ENCODE data around the gene MCRIP2.
"Not testable (repeated sequence)": the region's sequence is repeated elsewhere in the genome, so short reads cannot be mapped to it uniquely, and the experiment has no call there.

The MCRIP2 gene

DNA sequence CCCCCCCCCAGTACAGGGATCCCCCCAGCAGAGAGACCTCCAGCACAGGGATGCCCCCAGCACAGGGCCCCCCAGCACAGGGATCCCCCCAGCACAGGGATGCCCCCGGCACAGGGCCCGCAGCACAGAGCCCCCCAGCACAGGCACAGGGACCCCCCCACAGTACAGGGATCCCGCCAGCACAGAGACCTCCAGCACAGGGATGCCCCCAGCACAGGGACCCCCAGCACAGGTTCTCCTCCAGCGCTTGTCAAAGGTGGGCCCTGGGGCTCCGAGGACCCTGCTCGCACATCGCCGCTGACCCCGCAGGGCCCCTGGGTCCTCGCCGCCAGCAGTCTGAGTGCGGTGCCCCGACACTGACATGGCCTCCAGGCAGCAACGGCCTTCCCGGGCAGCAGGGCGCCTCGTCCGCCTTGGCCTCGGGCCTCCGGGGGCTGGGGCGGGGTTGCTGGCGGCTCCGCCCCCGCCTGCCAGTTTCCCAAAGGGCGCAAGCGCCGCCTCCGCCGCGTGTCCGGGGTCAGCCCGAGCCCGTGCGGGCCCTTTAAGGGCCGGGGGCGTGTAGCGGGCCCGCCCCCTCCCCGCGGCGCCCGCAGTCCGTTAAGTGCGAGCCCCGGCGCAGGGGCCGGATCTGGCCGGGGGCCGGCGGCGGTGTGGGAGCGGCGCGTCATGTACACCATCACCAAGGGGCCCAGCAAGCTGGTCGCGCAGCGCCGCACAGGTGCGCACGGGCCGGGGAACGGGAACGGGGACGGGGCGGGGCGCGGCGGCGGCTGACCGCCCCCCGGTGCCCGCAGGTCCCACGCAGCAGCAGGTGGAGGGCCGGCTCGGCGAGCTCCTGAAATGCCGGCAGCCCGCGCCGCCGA lies at the start of gene MCRIP2:
Gene MCRIP2, plus strand, starts transcription at position 503 of the 863 bp plus-strand sequence. Its CDS starts 164 bp downstream, at position 667.
- DNase-seq (ENCODE audit: low spot score), result peak; percentile 50

GRCh38 chr16:591892-592517 lies 49.6 kb upstream of the MCRIP2 start:
- DNase-seq (ENCODE audit: low spot score), result no peak

DNA sequence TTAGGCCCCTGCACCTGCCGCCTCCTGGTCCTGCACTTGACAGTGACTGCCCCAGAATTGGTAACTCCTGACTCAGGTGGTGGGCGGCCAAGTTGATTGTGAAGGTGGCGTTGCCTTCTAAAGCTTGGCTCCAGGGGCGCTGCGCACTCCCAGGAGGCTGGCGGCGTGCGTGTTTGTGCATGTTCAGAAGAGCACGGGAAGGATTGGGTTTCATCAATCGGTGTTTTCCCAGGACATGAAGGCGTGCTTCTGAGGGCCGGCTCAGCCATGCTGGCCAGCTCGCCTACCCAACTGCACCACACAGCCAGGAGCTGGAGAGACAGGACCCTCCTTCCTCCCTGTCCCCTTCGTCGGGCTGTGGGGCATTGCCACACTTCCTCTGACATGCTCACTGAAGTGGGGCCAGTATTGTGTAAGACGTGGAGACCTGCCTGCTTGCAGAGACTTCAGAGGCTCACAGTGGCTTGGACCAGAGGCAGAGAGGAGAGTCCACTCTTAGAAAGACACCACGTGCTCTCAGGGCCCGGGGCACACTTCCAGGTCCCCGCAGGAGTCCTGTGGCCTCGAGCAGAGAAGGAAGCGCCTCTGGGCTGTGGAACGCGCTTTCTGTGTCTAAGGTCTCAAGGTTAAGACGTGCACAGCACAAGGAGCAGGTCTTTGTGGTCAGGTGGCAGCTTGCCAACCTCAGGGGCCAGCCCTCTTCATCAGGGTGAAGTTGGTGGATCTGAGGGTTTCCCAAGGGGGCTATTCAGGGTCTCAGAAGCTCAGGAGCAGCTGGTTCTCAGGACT lies 48.9 kb upstream of the MCRIP2 start:
- DNase-seq (ENCODE audit: low spot score), result peak; percentile 69

DNA sequence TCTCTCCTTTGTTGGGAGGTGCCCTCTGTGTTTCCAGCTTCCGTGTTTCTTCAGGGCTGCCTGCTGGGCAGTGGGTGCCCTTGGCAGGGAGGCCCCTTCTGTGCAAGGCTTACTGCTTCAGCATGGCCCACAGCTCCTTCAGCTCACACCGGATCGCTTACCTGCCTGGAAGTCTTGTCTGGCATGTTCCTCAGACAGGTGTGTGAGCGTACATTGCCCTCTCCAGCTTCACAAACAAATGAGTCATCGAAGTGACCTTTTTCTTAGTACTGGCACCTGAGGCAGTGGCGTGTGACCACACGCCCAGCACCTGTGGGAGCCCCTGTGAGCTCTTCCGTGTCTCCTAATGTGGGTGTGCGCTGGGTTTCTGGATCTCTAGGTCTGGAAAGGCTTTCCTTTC lies 48.2 kb upstream of the MCRIP2 start:
- no peak for DNase-seq (ENCODE audit: low spot score)

- DNase-seq (ENCODE audit: low spot score), result no peak
Observed at GRCh38 chr16:593807-594206, 47.8 kb upstream of the MCRIP2 start.

- DNase-seq (ENCODE audit: low spot score), result no peak
Observed at GRCh38 chr16:595094-595528, 46.5 kb upstream of the MCRIP2 start.

DNA sequence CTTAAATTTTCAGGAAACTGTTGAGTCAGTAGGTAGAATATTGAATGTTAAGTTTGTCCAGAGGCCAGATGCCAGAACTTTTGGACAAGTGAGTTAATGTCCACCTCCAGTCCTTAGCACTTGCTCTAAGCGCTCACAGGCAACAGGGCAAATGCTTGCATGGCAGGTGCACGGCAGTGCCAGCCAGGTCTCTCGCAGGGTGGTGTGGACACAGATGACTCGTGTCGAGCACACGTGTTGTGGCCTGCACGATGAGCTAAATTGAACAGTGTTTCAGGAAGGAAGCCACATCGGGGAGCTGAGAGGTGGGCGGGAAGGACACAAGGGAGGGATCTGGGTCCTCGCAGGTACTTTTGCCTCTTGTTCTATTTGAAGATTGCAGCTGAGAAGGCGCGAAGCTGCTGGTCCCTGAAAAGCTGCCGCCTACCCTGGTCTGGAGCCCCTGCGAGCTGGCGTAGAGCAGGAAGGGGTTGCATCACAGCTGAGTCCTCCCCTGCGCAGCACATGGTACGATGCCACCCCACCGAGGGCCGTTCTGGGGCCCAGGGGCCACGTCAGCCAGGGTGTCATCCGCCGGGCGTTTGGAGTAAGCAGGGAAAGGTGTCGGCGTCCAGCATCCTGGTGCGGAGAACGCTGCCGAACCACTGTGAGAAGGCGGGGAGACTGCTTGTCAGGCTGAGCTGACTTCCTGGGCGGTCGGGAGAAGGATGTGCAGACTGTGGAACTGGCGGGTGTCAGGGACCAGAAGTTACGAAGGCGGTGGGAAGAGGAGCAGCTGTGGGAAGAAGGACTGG lies 45.5 kb upstream of the MCRIP2 start:
- no peak for DNase-seq (ENCODE audit: low spot score)

DNA sequence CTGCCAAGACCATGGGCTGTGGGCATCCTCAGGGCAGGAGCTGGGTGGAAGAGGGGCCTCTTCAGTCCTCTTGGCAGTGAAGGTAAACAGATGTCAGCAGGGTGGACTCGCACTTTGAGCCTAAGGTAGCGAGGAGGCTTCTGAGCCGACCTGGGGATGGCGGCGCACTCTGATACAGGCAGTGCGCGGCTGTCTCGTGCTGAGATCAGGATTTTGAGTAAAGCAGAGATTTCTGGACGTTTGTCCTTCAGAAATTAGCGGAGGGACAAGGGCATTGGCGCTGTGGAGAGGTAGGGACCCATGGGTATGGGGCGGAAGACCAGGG lies 44.9 kb upstream of the MCRIP2 start:
- DNase-seq (ENCODE audit: low spot score), result no peak

DNA sequence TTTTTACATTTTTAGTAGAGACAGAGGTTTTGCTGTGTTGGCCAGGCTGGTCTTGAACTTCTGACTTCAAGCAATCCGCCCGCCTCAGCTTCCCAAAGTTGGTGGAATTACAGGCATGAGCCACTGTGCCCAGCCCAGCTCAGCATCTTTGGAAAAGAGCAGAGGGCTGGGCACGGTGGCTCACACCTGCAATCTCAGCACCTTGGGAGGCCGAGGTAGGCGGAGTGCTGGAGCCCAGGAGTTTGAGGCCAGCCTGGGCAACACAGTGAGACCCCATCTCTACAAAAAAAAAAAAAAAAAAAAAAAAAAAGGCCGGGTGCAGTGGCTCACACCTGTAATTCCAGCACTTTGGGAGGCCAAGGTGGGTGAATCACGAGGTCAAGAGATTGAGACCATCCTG lies 44.0 kb upstream of the MCRIP2 start:
- not testable (repeated sequence) for DNase-seq (ENCODE audit: low spot score)

- no peak for DNase-seq (ENCODE audit: low spot score)
Observed at GRCh38 chr16:598823-599739, 42.5 kb upstream of the MCRIP2 start.

DNA sequence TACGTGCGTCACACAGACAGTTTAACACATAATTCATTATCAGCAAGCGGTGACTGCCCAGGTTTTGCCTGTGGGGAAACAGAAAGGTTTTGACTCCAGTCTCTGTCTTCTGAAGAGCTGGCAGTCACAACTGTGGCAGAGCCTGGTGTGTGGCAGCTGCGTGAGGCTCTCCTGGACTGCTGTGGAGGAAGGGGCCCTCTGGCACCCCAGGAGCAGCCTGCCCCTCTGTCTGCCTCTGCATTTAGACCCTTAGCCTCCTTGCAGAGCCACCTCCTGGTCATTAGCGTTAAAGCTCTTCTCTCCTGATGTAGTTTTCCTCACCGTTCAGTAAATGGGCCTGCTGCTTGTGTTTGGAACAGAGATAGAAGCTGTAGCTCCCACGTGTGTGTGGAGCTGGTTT lies 40.8 kb upstream of the MCRIP2 start:
- DNase-seq (ENCODE audit: low spot score), result no peak

- no peak for DNase-seq (ENCODE audit: low spot score)
Observed at GRCh38 chr16:603933-604332, 37.7 kb upstream of the MCRIP2 start.

- DNase-seq (ENCODE audit: low spot score), result no peak
Observed at GRCh38 chr16:606656-607307, 34.8 kb upstream of the MCRIP2 start.

GRCh38 chr16:608019-608418 lies 33.6 kb upstream of the MCRIP2 start:
- no peak for DNase-seq (ENCODE audit: low spot score)

DNA sequence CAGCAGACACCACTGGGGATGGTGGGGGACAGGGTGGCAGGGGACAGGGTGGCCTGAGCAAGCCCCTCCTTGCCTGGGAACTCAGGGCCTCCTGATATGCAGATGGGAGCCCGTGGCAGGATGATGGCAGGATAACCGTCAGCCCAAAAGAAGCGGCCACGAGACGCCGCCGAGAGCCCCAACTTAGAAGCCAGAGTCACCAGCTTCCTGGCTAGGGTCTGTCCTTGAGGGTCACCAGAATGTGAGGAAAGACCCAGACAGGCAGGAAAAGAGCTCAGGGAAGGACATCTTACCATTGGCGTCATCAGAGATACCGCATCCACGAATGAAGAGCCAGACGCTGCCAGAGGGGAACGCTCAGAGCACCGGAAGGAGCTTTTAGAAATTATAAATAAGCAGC lies 32.3 kb upstream of the MCRIP2 start:
- DNase-seq (ENCODE audit: low spot score), result no peak

- DNase-seq (ENCODE audit: low spot score), result no peak
Observed at GRCh38 chr16:609984-610383, 31.6 kb upstream of the MCRIP2 start.

DNA sequence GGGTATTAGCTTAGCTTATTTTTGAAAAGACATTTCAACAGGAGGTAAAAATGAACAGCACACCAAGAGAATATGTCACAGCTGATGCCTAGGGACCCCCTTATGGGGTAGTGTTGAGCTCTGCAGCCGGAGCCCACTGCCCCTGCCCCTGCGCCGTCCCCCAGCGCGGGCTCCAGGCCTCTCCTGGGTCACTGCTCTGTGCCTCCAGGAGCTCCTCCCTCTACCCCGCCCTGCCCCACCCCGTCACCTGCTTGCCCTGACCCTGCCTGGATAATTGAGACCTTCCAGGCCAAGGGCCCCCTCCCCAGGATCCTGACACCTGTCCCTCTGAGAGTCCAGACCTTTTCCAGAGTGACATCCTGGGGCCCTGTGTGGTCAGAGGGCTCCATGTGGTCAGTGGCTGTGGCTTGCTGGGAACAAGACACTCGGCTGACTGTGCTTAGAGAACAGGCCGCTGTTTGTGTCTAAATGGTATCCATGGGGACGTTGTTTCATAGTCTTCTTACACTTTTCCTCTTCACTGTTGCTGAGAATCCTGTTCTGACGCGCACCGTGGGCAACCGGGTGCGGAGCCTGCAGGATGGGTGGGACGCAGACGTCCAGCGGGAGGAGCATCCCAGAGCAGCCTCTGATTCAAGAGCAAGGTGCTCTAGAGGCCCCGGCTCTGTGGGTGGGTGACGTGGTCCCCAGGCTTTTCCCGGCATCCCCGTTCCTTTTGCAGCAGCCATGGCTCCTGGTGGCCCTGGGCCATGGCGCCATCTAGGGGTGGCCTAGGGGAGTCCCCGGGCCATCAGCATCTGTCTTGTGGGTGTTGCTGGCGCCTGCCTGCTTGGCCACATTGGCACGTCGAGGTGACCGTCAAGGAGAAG lies 30.9 kb upstream of the MCRIP2 start:
- peak; percentile 67 for DNase-seq (ENCODE audit: low spot score)

DNA sequence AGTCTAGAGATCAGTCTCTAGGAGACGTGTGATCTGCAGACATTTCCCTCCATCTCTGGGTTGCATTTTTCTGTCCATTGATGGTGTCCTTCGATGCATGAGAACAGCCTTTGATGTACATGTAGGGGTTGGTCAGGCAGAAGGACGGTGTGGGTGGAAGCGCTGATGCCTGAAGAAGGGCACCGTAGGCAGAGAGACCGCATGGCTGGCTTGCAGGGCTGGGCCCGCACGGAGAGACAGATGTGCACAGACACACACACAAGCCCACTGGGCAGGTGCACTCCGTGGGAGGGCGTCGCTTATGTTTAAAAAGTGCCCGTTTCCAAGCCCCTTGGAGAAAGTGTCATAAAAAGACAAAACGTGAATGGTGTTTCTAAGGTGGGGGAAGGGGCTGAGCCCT lies 26.5 kb upstream of the MCRIP2 start:
- DNase-seq (ENCODE audit: low spot score), result no peak
